ENCODE results near the gene SPG11.
"Not testable (repeated sequence)": the region's sequence is repeated elsewhere in the genome, so short reads cannot be mapped to it uniquely, and the experiment has no call there.

SPG11 gene

GRCh38 chr15:44598892-44599291 is 64.6 kb downstream of the SPG11 start:
- no peak for DNase-seq

GRCh38 chr15:44598066-44598465 is 65.4 kb downstream of the SPG11 start:
- no peak for DNase-seq

- no peak for DNase-seq
Measured at GRCh38 chr15:44596511-44597010, 66.9 kb downstream of the SPG11 start.

- no peak for DNase-seq
Measured at GRCh38 chr15:44595656-44596510, 67.6 kb downstream of the SPG11 start.

GRCh38 chr15:44595246-44595645 is 68.2 kb downstream of the SPG11 start:
- DNase-seq = no peak

- DNase-seq = no peak
Measured at GRCh38 chr15:44593042-44593736, 70.3 kb downstream of the SPG11 start.

- no peak for DNase-seq
Measured at GRCh38 chr15:44591326-44591725, 72.1 kb downstream of the SPG11 start.

- no peak for DNase-seq
Measured at GRCh38 chr15:44588541-44588940, 74.9 kb downstream of the SPG11 start.

GRCh38 chr15:44585633-44586032 is 77.8 kb downstream of the SPG11 start:
- no peak for DNase-seq

- DNase-seq = peak; percentile 70
Measured at GRCh38 chr15:44584162-44584749, 79.2 kb downstream of the SPG11 start.

- no peak for DNase-seq
Measured at GRCh38 chr15:44580105-44580504, 83.4 kb downstream of the SPG11 start.

DNA sequence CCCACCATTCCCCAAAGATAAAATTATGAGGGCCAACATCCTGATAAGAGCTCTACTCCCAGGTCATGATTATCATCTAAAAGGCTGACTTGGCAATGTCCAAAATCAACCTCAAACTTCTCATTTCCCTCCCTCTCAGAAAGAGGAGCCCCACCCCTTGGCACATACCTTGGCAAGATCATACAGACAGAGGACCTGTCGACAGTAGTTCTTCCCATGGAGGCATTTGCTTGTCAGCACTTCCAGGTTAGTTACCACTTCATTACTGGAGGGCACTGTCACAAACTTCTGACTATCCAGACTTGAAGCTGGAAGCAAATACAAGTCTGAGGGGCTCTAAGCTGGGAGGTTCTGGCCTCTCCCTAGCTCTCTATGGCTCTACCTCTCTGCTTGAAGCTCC is 88.7 kb downstream of the SPG11 start:
- DNase-seq = no peak

- DNase-seq = no peak
Measured at GRCh38 chr15:44573386-44573785, 90.1 kb downstream of the SPG11 start.

GRCh38 chr15:44570361-44570760 is 93.1 kb downstream of the SPG11 start:
- DNase-seq = no peak

DNA sequence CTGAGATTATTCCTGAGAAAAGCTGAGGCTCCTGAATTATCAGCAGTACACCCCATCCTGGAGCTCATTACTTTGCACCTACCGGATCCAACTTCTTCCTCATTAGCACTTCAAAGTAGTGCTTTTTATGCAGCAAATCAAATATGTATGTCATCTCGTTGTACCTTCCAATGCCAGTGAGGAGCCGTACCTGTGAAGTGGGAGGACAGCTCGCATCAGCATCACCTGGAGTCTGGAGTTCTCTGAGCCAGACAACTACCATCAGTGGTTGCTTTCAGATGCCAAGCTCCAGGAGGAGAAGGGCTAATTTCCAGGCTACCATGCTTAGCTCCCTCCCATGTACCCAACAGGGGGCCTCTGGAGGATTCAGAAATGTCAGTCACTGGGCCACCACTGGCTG is 94.1 kb downstream of the SPG11 start:
- DNase-seq = no peak

GRCh38 chr15:44568338-44568737 is 95.1 kb downstream of the SPG11 start:
- no peak for DNase-seq

DNA sequence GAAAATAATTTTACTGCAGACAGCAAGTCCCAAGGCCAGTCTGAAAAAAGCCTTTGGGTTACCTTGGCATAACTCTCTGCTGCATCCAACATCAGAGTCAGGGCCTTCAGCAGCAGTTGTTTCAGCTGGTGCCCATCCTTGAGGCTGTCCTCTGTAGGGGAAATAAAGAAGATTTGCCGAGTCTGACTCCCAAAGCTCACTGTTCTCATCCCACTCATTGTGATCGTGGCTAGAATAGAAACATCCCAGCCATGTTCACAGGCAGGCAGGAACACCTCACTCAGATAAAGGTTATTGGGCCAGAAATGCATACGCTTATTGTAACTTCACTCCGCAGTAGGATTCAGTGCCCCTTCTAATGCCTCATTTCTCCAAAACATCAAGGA is 97.3 kb downstream of the SPG11 start:
- DNase-seq = no peak

DNA sequence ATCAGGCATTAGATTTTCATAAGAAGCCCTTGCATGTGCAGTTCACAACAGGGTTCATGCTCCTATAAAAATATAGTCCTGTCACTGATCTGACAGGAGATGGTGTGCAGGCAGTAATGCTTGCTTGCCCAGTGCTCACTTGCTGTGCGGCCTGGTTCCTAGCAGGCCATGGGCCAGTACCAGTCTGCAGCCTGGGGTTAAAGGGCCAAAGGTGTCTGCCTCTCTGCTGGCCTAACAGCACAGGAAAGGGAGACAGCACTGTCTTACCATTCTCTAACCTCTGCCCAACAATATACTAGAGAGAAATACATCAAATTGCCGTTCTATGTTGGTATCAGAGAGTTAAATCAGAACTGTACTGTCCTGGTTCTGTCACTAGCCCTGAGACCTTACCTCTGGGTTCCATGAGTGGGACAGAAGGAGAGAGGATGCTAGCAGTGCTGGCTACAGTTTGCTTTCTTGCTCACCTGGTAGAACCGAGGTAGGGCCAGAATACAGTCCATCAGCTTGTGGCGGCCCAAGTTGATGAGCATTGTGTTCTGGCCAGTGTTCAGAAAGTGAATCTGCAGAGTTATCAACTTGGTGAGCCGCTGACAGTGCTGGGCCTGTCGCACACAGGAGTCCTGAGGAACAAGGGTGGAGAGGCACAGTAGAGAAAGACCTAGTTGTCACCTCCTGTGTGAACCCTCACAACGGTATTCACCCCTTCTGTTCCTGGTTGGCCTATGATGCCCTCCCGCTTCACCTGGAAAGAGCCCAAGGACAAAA is 97.9 kb downstream of the SPG11 start:
- DNase-seq = no peak

DNA sequence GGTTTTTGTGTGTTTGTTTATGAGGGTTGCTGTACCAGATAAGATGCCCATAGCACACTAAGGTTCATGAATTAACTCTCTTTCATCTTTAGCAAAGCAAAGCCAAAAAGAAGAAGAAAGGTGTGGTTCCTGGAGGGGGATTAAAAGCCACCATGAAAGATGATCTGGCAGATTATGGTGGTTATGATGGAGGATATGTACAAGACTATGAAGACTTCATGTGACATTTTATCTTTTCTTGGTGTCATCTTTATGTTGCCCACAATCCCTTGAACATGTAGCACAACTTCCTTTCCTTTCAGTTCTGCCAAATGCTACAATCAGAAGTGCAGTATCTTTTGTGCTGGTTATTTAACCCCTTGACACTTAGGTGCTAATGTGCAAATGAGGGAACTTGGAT is 102.5 kb downstream of the SPG11 start:
- not testable (repeated sequence) for DNase-seq

DNA sequence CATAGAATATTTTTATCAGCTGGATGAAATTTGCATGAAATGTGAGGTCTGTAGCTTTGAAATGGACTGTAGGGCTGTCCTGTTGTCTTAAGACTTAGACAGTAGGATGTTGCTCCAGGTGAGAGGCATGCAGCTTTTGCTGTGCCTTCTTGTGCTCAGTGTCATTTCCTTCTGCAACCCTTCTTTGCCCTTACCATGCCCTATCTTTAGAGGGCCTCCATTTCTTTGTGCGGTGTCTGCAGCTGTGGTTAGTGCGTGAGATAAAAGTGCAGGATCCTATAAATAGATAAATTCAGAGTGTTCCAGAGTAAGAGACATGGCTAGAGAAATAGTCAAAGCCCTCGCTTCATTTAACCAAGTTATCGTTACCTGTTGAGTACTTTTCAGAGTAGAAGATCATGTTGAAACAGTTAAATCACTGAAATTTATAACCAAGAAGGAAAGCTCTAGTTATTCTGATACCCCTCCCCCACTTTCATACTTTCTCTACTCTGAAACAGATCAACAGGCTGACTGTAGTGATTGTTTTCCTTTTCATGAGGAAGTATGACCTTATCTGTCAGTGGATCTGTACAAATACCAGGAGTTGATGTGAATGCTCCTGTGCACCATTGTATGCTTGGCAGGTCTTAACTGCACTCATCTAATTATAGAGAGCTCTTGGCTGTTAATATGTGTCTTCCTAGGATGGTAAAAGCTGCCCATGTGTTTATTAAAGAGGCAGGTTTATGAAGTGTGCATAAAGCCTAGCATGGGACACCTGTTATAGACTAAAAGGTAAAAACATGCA is 108.3 kb downstream of the SPG11 start:
- DNase-seq = no peak

DNA sequence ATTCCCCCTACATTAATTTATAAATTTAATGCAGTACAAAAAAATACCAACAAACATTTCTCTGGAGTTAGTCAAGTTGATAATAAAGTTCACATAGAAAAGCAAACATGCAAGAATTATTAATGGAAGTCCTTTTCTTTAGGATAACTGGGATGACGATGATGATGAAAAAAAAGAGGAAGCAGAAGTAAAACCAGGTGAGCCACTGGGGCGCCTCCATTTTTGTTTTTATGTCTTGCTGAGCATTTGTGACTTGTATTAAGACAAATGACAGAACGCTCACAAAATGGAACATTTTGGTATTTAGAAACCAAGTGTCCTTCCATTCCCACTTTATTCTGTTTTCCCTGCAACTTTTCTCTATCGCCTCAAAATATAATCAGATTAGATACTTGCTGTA is 112.7 kb downstream of the SPG11 start:
- DNase-seq = no peak

DNA sequence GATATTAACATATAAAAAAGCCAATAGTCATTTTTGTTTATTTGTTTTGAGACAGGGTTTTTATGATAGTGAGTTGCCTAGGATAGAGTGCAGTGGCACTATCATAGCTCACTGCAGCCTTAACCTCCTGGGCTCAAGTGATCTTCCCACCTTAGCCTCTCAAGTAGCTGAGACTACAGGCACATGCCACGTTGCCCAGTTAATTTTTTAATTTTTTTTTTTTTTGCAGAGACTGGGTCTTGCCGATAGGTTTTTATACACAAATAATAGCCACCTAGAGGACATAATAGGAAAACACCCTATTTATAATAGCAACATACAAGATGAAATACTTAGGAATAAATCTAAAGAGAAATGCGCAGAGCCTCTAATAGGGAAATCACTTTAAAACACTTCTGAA is 113.2 kb downstream of the SPG11 start:
- no peak for DNase-seq
